WERI-Rb-1 (cell line): ENCODE measurements around the gene ST6GALNAC1.

Experiments
- DNase-seq: peaks from one replicate; pipeline ENCODE4 v3.0.0-alpha.2; 2020
- H3K27ac ChIP-seq: fragments of 250-450 bp; sonication (Bioruptor Pico); 2 replicates; pipeline ENCODE4 v1.5.1; 2020; ENCODE audit warnings: mild to moderate bottlenecking, moderate library complexity
- H3K27me3 ChIP-seq: fragments of 250-450 bp; sonication (Bioruptor Pico); 2 replicates; pipeline ENCODE4 v1.5.1; 2021; ENCODE audit warnings: mild to moderate bottlenecking, low read depth, moderate library complexity; ENCODE audit not compliant: insufficient read depth, severe bottlenecking
- H3K36me3 ChIP-seq: fragments of 250-450 bp; sonication (Bioruptor Pico); 2 replicates; pipeline ENCODE4 v1.5.1; 2020; ENCODE audit warnings: mild to moderate bottlenecking, moderate library complexity
- H3K4me3 ChIP-seq: 2 replicates; pipeline ENCODE4 v1.5.1; 2011; ENCODE audit warnings: low read depth, mild to moderate bottlenecking, control low read depth, low read length
- H3K9me3 ChIP-seq: fragments of 250-450 bp; sonication (Bioruptor Pico); 2 replicates; pipeline ENCODE4 v1.5.1; 2021; ENCODE audit warnings: mild to moderate bottlenecking, moderate library complexity; ENCODE audit not compliant: severe bottlenecking
- TF ChIP-seq, protein P1 (sequence below): IDR thresholded peaks from 2 replicates; pipeline ENCODE4 v1.5.1; 2011; ENCODE audit warnings: low read depth, mild to moderate bottlenecking, control low read depth, inconsistent platforms, low read length

ST6GALNAC1 gene

DNA sequence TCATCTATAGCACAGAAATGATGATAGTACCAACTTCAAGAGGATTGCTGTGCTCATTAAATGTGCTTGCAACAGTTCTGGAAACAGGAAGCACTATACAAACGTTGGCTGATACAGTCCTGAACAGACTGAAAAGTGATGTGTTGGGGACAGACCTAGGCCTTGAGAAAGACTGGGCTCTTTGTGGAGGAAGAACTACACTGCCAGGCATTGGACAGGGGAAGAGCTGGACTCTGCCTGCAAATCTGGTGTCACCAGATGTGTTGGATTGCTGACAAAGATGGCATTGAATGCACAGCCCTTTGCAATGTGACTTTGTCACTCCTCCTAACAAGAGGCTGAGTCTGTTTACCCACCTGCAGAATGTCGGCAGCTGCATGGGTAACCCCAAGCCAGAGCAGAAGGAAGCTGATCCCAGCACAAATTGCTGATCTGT lies 45.5 kb downstream of the ST6GALNAC1 start:
- H3K36me3 ChIP-seq: no peaks in the 10 kb centered on the region
- no peak for DNase-seq
- H3K9me3 ChIP-seq: peaks cover 4% of the 10 kb centered on the region
- TF ChIP-seq, protein P1, sequence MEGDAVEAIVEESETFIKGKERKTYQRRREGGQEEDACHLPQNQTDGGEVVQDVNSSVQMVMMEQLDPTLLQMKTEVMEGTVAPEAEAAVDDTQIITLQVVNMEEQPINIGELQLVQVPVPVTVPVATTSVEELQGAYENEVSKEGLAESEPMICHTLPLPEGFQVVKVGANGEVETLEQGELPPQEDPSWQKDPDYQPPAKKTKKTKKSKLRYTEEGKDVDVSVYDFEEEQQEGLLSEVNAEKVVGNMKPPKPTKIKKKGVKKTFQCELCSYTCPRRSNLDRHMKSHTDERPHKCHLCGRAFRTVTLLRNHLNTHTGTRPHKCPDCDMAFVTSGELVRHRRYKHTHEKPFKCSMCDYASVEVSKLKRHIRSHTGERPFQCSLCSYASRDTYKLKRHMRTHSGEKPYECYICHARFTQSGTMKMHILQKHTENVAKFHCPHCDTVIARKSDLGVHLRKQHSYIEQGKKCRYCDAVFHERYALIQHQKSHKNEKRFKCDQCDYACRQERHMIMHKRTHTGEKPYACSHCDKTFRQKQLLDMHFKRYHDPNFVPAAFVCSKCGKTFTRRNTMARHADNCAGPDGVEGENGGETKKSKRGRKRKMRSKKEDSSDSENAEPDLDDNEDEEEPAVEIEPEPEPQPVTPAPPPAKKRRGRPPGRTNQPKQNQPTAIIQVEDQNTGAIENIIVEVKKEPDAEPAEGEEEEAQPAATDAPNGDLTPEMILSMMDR: no peak
- no peak overlapping the region for H3K4me3 ChIP-seq
- H3K27me3 ChIP-seq: no peaks in the 10 kb centered on the region
- no peak overlapping the region for H3K27ac ChIP-seq

DNA sequence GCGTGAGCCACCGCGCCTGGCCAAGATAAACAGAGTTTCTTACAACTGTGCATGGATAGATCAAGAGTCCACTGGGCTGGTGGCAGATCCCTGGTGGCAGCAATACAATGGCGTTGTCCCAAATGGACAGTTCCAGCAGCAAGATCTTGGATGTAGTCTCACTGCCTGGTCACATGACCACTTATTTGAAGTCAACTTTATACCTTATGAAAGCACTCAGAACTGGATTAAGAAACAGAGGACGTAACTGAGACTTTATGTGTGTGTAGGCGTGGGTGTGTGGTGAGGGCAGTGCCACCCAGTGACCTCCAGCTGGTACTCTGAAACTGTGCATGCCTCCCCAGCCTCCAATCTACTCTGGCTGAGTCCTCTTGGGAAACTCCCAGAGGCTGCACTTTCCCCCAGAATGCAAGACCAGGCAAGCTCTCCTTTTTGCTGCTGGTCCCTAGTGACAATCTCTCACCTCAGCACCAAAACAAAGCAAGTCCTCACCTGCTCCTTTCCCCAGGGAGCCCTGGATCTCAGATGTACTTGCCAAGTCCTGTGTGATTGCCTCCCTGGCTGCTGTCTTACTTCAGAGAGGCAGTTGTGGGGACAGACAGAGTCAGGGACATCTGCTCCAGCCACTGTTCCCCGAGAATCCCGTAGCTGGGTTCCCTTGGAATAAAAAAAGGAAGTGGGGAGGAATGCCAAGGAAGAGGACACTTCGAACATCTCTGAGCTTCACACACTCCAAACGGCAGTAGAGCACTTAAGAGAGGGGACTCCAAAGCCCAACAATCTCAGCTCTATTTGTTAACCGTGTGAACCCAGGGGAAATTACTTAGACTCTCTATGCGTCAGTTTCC lies 46.2 kb downstream of the ST6GALNAC1 start:
- H3K27me3 ChIP-seq: no peaks in the 10 kb centered on the region
- DNase-seq: no peak
- no peaks in the 10 kb centered on the region for H3K36me3 ChIP-seq
- H3K27ac ChIP-seq: no peak overlapping the region
- peaks cover 5% of the 10 kb centered on the region for H3K9me3 ChIP-seq
- H3K4me3 ChIP-seq: no peak overlapping the region
- TF ChIP-seq, protein P1: no peak

DNA sequence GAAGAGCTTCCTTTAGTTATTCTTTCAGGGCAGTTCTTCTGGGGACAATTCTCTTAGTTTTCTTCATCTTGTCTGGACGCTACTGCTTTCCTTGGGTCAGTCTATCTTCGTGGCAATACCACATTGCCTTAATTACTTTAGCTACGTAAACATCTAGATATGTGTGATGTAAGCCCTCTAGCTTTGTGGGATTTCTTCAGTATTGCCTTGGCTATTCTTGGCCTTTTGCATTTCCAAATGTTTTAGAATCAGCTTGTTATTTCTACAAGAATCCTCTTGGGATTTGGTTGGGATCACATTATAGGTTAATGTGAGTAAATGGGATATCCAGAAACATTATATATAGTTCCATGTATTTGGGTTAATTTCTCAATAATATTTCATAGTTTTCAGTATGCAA lies 48.9 kb downstream of the ST6GALNAC1 start:
- Histone ChIP-seq H3K9me3 (peaks cover 3% of the 10 kb centered on the region), H3K4me3 (no peak overlapping the region), H3K36me3 (no peaks in the 10 kb centered on the region), H3K27ac (no peak overlapping the region), H3K27me3 (no peaks in the 10 kb centered on the region)
- no peak for DNase-seq
- TF ChIP-seq, protein P1: no peak

DNA sequence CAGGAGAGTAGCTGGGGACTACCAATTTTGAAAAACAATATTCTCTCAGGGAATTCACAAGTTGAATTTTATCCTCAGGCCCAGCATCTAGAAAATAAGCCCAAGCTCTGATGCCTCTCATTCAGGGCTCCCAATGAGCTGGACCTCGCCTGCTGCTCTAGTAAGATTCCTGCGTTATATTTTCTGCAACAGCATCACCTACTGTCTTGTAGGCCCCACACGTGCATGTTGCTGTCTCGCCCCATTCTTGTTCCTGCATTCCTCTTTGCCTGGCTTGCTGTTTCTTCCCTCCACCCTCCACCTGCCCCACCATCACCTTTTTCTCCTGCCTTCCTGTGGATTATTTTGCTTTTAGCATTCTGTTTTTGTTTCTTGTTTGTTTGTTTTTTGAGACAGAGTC lies 49.6 kb downstream of the ST6GALNAC1 start:
- TF ChIP-seq, protein P1: peak; percentile 38
- Histone ChIP-seq H3K27me3 (no peaks in the 10 kb centered on the region), H3K9me3 (peaks cover 3% of the 10 kb centered on the region), H3K27ac (no peak overlapping the region; the same call in 1 of the 2 replicates), H3K36me3 (no peaks in the 10 kb centered on the region), H3K4me3 (no peak overlapping the region)
- no peak for DNase-seq

DNA sequence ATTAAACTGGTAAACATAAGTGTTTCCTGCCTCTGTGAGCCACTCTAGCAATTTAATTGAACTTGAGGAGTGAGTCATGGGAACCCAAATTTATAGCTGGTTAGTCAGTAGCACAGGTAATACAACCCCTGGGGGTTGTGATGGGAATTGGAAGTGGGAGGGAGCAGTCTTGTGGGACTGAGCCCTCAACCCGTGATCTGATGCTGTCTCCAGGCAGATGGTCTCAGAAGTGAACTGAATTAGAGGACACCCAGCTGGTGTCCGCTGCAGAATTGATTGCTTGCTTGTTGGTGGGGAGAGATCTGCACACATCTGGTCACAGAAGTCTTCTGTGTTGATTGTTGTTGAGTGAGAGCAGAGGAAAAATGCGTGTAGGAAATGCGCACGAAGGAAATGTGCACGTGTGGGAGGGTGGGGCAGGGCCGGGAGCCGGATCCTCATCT lies 50.2 kb downstream of the ST6GALNAC1 start:
- no peak overlapping the region for H3K4me3 ChIP-seq
- no peaks in the 10 kb centered on the region for H3K27me3 ChIP-seq
- H3K27ac ChIP-seq: peak overlapping the region; percentile 31; the same call in 1 of the 2 replicates
- H3K9me3 ChIP-seq: peaks cover 3% of the 10 kb centered on the region
- TF ChIP-seq, protein P1: 0 out of 2 replicates have a peak, but pooled peaks have one; percentile 21
- peak; percentile 76 for DNase-seq
- H3K36me3 ChIP-seq: no peaks in the 10 kb centered on the region
